ENCODE data around the gene SLC25A4. TPM values are rescaled to one million over a fixed set of nuclear protein-coding genes. Genes with fewer than 3 reads are reported as not detected.

Gene SLC25A4
- total RNA-seq = 7.5 and 14.0 TPM in 2 replicates

DNA sequence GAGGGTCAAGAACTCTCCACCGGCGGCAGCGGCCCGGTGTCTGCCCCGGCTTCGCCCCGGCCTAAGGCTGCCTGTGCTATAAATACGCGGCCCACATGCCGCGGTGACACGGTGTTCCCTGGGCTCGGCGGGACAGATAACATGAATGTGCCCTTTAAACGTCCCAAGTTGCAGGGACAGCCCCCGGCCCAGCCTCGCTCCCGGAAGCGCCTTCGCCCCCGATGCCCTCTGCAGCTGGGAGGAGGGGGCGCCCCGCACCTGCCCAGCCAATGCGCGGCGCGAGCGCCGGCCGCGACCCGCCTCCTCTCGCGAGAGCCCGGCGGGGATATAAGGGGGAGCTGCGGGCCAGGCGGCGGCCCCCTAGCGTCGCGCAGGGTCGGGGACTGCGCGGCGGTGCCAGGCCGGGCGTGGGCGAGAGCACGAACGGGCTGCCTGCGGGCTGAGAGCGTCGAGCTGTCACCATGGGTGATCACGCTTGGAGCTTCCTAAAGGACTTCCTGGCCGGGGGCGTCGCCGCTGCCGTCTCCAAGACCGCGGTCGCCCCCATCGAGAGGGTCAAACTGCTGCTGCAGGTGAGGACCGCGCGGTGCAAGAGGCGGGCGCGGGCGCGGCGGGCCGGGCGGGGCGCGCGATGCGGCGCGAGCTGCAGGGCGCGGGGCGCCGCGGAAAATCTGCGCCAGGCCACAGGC, at the start of gene SLC25A4:
SLC25A4 (plus strand) TSS at position 355 of the 689 bp plus-strand sequence; CDS start at position 462, 107 bp downstream.

Other genes starting within 250 kb of the SLC25A4 start
- not detected in 2 replicates for gene HELT, start 124.8 kb upstream of the SLC25A4 start, total RNA-seq
- 21.6 and 24.7 TPM in 2 replicates for gene CFAP97, start 60.7 kb downstream of the SLC25A4 start, total RNA-seq
- gene SNX25, start 66.3 kb downstream of the SLC25A4 start, total RNA-seq = 16.2 and 34.4 TPM in 2 replicates

Measured in endothelial cell of coronary artery (primary cell).